Ishikawa (cell line): Measurements from ENCODE around the gene ZNF571.

Experiments used
- CEBPB ChIP-seq: IDR thresholded peaks from 2 replicates; pipeline ENCODE4 v1.6.1; 2012
- CREB1 ChIP-seq: IDR thresholded peaks from 2 replicates; pipeline ENCODE4 v1.6.1; 2012; ENCODE audit warnings: low read depth
- EGR1 ChIP-seq: IDR thresholded peaks from 2 replicates; pipeline ENCODE4 v1.6.1; 2012
- EP300 ChIP-seq: IDR thresholded peaks from 2 replicates; pipeline ENCODE4 v1.6.1; 2012; ENCODE audit warnings: borderline replicate concordance
- FOXM1 ChIP-seq: IDR thresholded peaks from 2 replicates; pipeline ENCODE4 v1.6.1; 2012; ENCODE audit warnings: low read depth, borderline replicate concordance
- MAX ChIP-seq: IDR thresholded peaks from 2 replicates; pipeline ENCODE4 v1.6.1; 2012
- NFIC ChIP-seq: IDR thresholded peaks from 2 replicates; pipeline ENCODE4 v1.6.1; 2012
- RAD21 ChIP-seq: IDR thresholded peaks from 2 replicates; pipeline ENCODE4 v1.6.1; 2012; ENCODE audit warnings: low read depth
- REST ChIP-seq: IDR thresholded peaks from 2 replicates; pipeline ENCODE4 v1.6.1; 2012; ENCODE audit warnings: low read depth, mild to moderate bottlenecking
- TAF1 ChIP-seq: IDR thresholded peaks from 2 replicates; pipeline ENCODE4 v1.6.1; 2012; ENCODE audit warnings: low read depth, mild to moderate bottlenecking
- TCF12 ChIP-seq: IDR thresholded peaks from 2 replicates; pipeline ENCODE4 v1.6.1; 2012; ENCODE audit warnings: low read depth
- TEAD4 ChIP-seq: IDR thresholded peaks from 2 replicates; pipeline ENCODE4 v1.6.1; 2012
- USF1 ChIP-seq: IDR thresholded peaks from 2 replicates; pipeline ENCODE4 v1.6.1; 2012
- YY1 ChIP-seq: IDR thresholded peaks from 2 replicates; pipeline ENCODE4 v1.6.1; 2012; ENCODE audit warnings: low read depth
- ZBTB7A ChIP-seq: IDR thresholded peaks from 2 replicates; pipeline ENCODE4 v1.6.1; 2012; ENCODE audit warnings: low read depth

ZNF571 gene

GRCh38 chr19:37519890-37520289 is 74.7 kb downstream of the ZNF571 start:
- TF ChIP-seq EGR1 = no peak
- no peak for TF ChIP-seq NFIC
- no peak for TF ChIP-seq YY1
- no peak for TF ChIP-seq TEAD4
- TF ChIP-seq CREB1 = no peak
- TF ChIP-seq TAF1 = no peak
- TF ChIP-seq TCF12 = no peak
- no peak for TF ChIP-seq RAD21
- no peak for TF ChIP-seq USF1
- no peak for TF ChIP-seq REST
- no peak for TF ChIP-seq CEBPB
- no peak for TF ChIP-seq ZBTB7A
- no peak for TF ChIP-seq FOXM1
- no peak for TF ChIP-seq EP300
- TF ChIP-seq MAX = no peak
